Fibroblast of villous mesenchyme (primary cell): ENCODE measurements around the gene TOP3B. TPM values are rescaled to one million over a fixed set of nuclear protein-coding genes. Genes with fewer than 3 reads are reported as not detected.

ENCODE experiments used
- DNase-seq: peaks from one replicate; pipeline ENCODE4 v3.0.0-alpha.2; 2010; ENCODE audit warnings: low read depth
- H3K4me3 ChIP-seq: 2 replicates; pipeline ENCODE4 v1.5.1; 2011; ENCODE audit warnings: low read depth, mild to moderate bottlenecking, low read length
- CTCF ChIP-seq: IDR thresholded peaks from 2 replicates; pipeline ENCODE4 v1.5.1; 2012; ENCODE audit warnings: low read depth, mild to moderate bottlenecking, low read length; ENCODE audit not compliant: insufficient read depth
- total RNA-seq: library from RNA; depleted of rRNA; stranded (reverse); fragments of >200 nt; gene quantifications from 2 replicates; pipeline ENCODE4 v1.2.3, GENCODE V29; 2012

TOP3B gene
- total RNA-seq, 1 donor: 33.2 TPM

- DNase-seq: no peak
- no peak overlapping the region for H3K4me3 ChIP-seq
- no peak for TF ChIP-seq CTCF
Measured at GRCh38 chr22:21967693-21968271, 14.8 kb downstream of the TOP3B start.

- no peak for TF ChIP-seq CTCF
- no peak for DNase-seq
- no peak overlapping the region for H3K4me3 ChIP-seq
Measured at GRCh38 chr22:21966643-21967516, 15.7 kb downstream of the TOP3B start.

GRCh38 chr22:21965762-21966288 is 16.8 kb downstream of the TOP3B start:
- TF ChIP-seq CTCF: no peak
- no peak overlapping the region for H3K4me3 ChIP-seq

GRCh38 chr22:21964918-21965484 is 17.6 kb downstream of the TOP3B start:
- no peak overlapping the region for H3K4me3 ChIP-seq
- TF ChIP-seq CTCF: no peak
- no peak for DNase-seq

More at GRCh38 chr22:21965762-21966288, 16.8 kb downstream of the TOP3B start:
- no peak for DNase-seq

- TF ChIP-seq CTCF: no peak
- no peak for DNase-seq
- H3K4me3 ChIP-seq: no peak overlapping the region
Measured at GRCh38 chr22:21964234-21964633, 18.4 kb downstream of the TOP3B start.

- DNase-seq: no peak
- no peak overlapping the region for H3K4me3 ChIP-seq
- TF ChIP-seq CTCF: no peak
Measured at GRCh38 chr22:21963790-21964211, 18.8 kb downstream of the TOP3B start.
